ENCODE results near the gene FSHR.
A peak's percentile ranks its signal among the peaks of the same experiment; 100 is the strongest.

FSHR gene

DNA sequence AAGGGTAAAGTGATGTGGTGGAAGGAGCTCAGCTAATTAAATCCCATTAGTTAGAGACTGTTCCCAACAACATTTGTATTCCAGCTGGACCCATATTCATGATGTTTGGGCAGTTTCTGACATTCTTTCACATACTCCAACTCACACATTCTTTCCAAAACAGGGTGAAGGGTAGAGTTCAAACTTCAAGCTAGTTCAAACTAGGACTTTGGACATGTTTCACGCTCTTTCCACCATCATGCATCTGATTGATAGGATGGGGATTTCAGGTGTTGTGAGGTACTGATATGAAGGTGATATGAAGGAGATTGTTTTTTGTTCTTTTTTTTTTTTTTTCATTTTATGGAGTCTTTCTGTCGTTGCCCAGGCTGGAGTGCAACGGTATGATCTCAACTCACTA, 201.7 kb downstream of the FSHR start:
- Histone ChIP-seq H3K27ac (ENCODE audit: insufficient read depth in 1 of 2, low read depth in 1 of 2, low read length in 2 of 2, poor library complexity in 1 of 2, severe bottlenecking in 2 of 2) (no peak overlapping the region), H3K36me3 (ENCODE audit: control insufficient read depth in 4 of 4, insufficient read depth in 4 of 4, low read length in 3 of 4) (no peaks in the 10 kb centered on the region), H3K4me3 (ENCODE audit: control insufficient read depth in 1 of 7, extremely low read depth in 1 of 7, insufficient read depth in 4 of 7, low read depth in 2 of 7, low read length in 6 of 7) (no peak overlapping the region), H3K4me1 (ENCODE audit: control extremely low read depth in 1 of 4, control insufficient read depth in 4 of 4, insufficient read depth in 4 of 4, low read length in 3 of 4) (peaks cover 0 to 2% (median 0%) of the 10 kb centered on the region in 4 experiments), H3K9me3 (ENCODE audit: control extremely low read depth in 1 of 5, control insufficient read depth in 4 of 5, insufficient read depth in 2 of 5, low read depth in 1 of 5, low read length in 4 of 5) (no peaks in the 10 kb centered on the region), H3K27me3 (replicated peaks in 2 of 5; ENCODE audit: control insufficient read depth in 4 of 5, insufficient read depth in 5 of 5, low read length in 4 of 5) (no peaks in the 10 kb centered on the region)
- no peak for DNase-seq
- CTCF ChIA-PET: no interaction called here
- no CpG with 5 or more reads among the region's 3 CpGs for WGBS (ENCODE audit: insufficient coverage)
- POLR2A ChIA-PET: interaction anchor here (0.6 kb wide), 1 partner anchor 1449 kb away, joined by 3 read pairs; no protein-coding TSS in a partner anchor

DNA sequence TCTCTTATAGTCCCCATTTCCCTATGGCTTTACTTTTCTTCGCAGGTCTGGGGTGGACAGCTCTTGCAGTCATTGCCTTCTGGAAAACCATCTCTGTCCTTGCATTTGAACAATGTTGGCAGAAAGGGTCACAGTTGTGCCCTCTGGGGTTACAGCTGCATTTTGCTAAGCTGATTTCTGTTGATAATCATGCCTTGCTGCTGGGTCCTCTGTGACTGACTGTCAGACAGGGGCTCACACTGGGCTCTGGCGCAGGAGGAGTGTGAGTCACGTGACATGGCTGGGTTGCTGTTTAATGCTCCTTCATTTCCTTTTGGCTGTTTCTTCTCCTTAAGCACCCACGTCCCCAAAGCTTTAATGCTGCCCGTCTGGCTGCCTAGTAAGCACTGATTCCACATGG, 202.2 kb downstream of the FSHR start:
- Histone ChIP-seq H3K27me3 (replicated peaks in 2 of 5; ENCODE audit: control insufficient read depth in 4 of 5, insufficient read depth in 5 of 5, low read length in 4 of 5) (no peaks in the 10 kb centered on the region), H3K4me1 (ENCODE audit: control extremely low read depth in 1 of 4, control insufficient read depth in 4 of 4, insufficient read depth in 4 of 4, low read length in 3 of 4) (peaks cover 0 to 2% (median 0%) of the 10 kb centered on the region in 4 experiments), H3K9me3 (ENCODE audit: control extremely low read depth in 1 of 5, control insufficient read depth in 4 of 5, insufficient read depth in 2 of 5, low read depth in 1 of 5, low read length in 4 of 5) (no peaks in the 10 kb centered on the region), H3K27ac (ENCODE audit: insufficient read depth in 1 of 2, low read depth in 1 of 2, low read length in 2 of 2, poor library complexity in 1 of 2, severe bottlenecking in 2 of 2) (no peak overlapping the region), H3K4me3 (ENCODE audit: control insufficient read depth in 1 of 7, extremely low read depth in 1 of 7, insufficient read depth in 4 of 7, low read depth in 2 of 7, low read length in 6 of 7) (no peak overlapping the region), H3K36me3 (ENCODE audit: control insufficient read depth in 4 of 4, insufficient read depth in 4 of 4, low read length in 3 of 4) (no peaks in the 10 kb centered on the region)
- POLR2A ChIA-PET: interaction anchor here (0.6 kb wide), 1 partner anchor 1449 kb away, joined by 3 read pairs; no protein-coding TSS in a partner anchor
- WGBS (ENCODE audit: insufficient coverage): 49% methylated on average over 4 of the region's 5 CpGs
- DNase-seq: peak in 1 of 3 donors; percentile 2
- CTCF ChIA-PET: no interaction called here

DNA sequence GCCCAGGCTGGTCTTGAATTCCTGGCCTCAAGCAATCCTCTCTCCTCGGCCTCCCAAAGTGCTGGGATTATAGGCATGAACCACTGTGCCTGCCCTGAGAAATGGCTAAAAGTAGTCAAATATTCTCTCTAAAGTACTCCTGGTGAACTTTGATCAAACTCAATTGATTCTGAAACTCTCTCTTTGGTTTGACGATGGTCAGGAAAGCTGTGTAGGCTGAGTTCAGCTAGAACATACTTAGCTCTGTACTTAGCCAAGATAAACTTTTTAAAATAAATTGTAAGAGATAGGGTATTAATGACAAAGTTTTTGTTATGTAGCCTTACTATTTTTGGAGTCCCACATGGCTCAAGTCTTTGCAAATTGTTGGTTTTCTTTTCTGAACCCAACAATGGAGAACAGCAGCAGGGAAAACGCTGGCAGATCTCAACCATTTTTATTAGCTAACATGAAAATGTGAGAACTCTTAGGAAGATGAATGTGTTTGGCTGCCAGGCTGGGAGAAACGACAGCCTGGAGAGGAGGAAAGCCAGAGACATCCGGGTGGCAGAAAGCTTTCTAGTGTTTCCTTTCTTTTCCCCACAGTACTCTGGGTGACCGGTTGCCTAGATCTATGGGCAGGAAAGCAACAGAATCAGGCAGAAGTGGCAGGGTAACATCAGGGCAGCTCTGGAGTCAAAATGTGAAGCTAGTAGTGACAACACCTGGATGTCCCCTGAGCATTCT, 205.8 kb downstream of the FSHR start:
- H3K36me3 ChIP-seq (ENCODE audit: control insufficient read depth in 4 of 4, insufficient read depth in 4 of 4, low read length in 3 of 4): no peaks in the 10 kb centered on the region
- 50% methylated on average over 4 of the region's 6 CpGs for WGBS (ENCODE audit: insufficient coverage)
- H3K27ac ChIP-seq (ENCODE audit: insufficient read depth in 1 of 2, low read depth in 1 of 2, low read length in 2 of 2, poor library complexity in 1 of 2, severe bottlenecking in 2 of 2): no peak overlapping the region
- ChIA-PET POLR2A (no interaction called here), CTCF (interaction anchor here (0.7 to 1.3 kb wide), 3 partner anchors 542 to 1544 kb away, joined by 3 read pairs; no protein-coding TSS in a partner anchor)
- H3K4me1 ChIP-seq (ENCODE audit: control extremely low read depth in 1 of 4, control insufficient read depth in 4 of 4, insufficient read depth in 4 of 4, low read length in 3 of 4): peaks cover 0 to 2% (median 0%) of the 10 kb centered on the region in 4 experiments
- no peak overlapping the region for H3K4me3 ChIP-seq (ENCODE audit: control insufficient read depth in 1 of 7, extremely low read depth in 1 of 7, insufficient read depth in 4 of 7, low read depth in 2 of 7, low read length in 6 of 7)
- no peaks in the 10 kb centered on the region for H3K27me3 ChIP-seq (replicated peaks in 2 of 5; ENCODE audit: control insufficient read depth in 4 of 5, insufficient read depth in 5 of 5, low read length in 4 of 5)
- DNase-seq: no peak
- H3K9me3 ChIP-seq (ENCODE audit: control extremely low read depth in 1 of 5, control insufficient read depth in 4 of 5, insufficient read depth in 2 of 5, low read depth in 1 of 5, low read length in 4 of 5): no peaks in the 10 kb centered on the region

DNA sequence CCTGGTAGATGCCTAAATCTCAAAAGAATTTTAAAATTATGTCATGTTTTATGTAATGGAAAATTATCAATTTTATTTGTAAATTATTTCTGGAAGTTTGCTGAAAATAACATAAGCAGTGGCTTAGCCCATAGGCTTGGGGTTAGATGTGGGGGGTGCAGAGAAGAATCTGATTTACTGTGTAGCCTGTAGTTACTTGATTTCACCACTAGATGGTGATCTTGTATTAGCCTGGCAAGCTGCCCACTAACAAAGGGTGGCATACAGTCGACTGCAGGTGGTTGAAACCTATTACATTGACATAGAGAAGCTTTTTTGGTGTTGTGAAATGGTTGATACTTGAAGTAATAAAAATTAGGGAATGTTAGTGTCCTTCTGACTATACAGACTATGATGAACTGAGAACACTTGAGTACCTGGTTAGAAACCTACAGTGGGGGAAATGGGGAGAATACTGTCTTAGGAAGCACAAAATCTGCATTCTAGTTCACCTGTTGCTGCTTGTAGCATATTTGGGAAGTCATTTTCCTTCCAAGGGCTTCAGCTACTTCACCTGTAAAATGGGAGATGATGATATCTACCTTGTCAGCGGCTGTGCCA, 207.8 kb downstream of the FSHR start:
- H3K9me3 ChIP-seq (ENCODE audit: control extremely low read depth in 1 of 5, control insufficient read depth in 4 of 5, insufficient read depth in 2 of 5, low read depth in 1 of 5, low read length in 4 of 5): no peaks in the 10 kb centered on the region
- H3K4me3 ChIP-seq (ENCODE audit: control insufficient read depth in 1 of 7, extremely low read depth in 1 of 7, insufficient read depth in 4 of 7, low read depth in 2 of 7, low read length in 6 of 7): no peak overlapping the region
- no peaks in the 10 kb centered on the region for H3K27me3 ChIP-seq (replicated peaks in 2 of 5; ENCODE audit: control insufficient read depth in 4 of 5, insufficient read depth in 5 of 5, low read length in 4 of 5)
- POLR2A ChIA-PET: no interaction called here
- no peaks in the 10 kb centered on the region for H3K36me3 ChIP-seq (ENCODE audit: control insufficient read depth in 4 of 4, insufficient read depth in 4 of 4, low read length in 3 of 4)
- H3K27ac ChIP-seq (ENCODE audit: insufficient read depth in 1 of 2, low read depth in 1 of 2, low read length in 2 of 2, poor library complexity in 1 of 2, severe bottlenecking in 2 of 2): no peak overlapping the region
- DNase-seq: peak; percentile 51 to 73 (median 73)
- no peaks in the 10 kb centered on the region for H3K4me1 ChIP-seq (ENCODE audit: control extremely low read depth in 1 of 4, control insufficient read depth in 4 of 4, insufficient read depth in 4 of 4, low read length in 3 of 4)
- WGBS (ENCODE audit: insufficient coverage): 83% methylated on average over 1 of the region's 2 CpGs
- CTCF ChIA-PET: interaction anchor here (1.0 to 4.0 kb wide), 7 partner anchors 10 to 1538 kb away, joined by 3 to 19 read pairs (median 4); no protein-coding TSS in a partner anchor

DNA sequence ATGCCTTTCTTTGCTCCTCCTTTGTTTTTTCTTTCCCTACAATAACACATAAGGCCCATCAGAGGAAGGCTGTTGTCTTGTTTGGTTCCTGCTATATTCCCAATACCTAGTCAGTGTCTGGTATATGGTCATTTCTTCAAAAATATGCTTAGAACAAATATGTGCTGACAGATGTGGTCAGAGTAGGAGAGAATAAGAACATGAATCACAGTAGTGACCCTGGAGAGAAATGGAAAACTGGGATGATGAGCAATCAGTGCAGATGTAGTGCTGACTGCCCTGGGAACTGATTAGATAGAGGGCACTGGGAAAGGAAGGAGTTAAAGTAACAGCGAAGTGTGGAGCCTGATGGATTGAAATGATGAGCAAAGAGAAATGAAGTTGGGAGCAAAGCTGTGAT, 209.4 kb downstream of the FSHR start:
- Histone ChIP-seq H3K27me3 (replicated peaks in 2 of 5; ENCODE audit: control insufficient read depth in 4 of 5, insufficient read depth in 5 of 5, low read length in 4 of 5) (no peaks in the 10 kb centered on the region), H3K4me1 (ENCODE audit: control extremely low read depth in 1 of 4, control insufficient read depth in 4 of 4, insufficient read depth in 4 of 4, low read length in 3 of 4) (no peaks in the 10 kb centered on the region), H3K27ac (ENCODE audit: insufficient read depth in 1 of 2, low read depth in 1 of 2, low read length in 2 of 2, poor library complexity in 1 of 2, severe bottlenecking in 2 of 2) (no peak overlapping the region), H3K36me3 (ENCODE audit: control insufficient read depth in 4 of 4, insufficient read depth in 4 of 4, low read length in 3 of 4) (no peaks in the 10 kb centered on the region), H3K9me3 (ENCODE audit: control extremely low read depth in 1 of 5, control insufficient read depth in 4 of 5, insufficient read depth in 2 of 5, low read depth in 1 of 5, low read length in 4 of 5) (no peaks in the 10 kb centered on the region), H3K4me3 (ENCODE audit: control insufficient read depth in 1 of 7, extremely low read depth in 1 of 7, insufficient read depth in 4 of 7, low read depth in 2 of 7, low read length in 6 of 7) (no peak overlapping the region)
- POLR2A ChIA-PET: no interaction called here
- CTCF ChIA-PET: interaction anchor here (4.0 kb wide), 1 partner anchor 1458 kb away, joined by 19 read pairs; no protein-coding TSS in a partner anchor
- no peak for DNase-seq
- WGBS (ENCODE audit: insufficient coverage): 100% methylated on average over 1 of the region's 1 CpG

DNA sequence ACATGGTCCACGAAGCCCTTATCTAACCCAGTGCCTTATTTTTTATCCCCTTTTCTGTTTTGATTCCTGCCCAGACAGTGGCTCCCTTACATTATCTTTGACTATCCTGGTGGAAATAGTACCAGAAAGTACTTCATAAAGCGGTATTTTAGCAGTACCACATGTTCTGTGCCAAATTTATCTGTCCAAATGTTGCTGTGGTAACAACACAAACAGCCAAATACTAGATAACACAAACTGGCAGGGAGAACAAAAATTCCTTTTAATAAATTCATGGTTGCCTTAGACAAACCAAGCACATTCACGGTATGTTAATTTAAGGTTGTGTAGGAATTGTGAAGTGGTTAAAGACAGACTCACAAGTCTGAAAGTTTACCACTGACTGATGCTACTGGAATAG, 210.9 kb downstream of the FSHR start:
- ChIA-PET POLR2A (no interaction called here), CTCF (interaction anchor here (4.0 kb wide), 1 partner anchor 1459 kb away, joined by 19 read pairs; no protein-coding TSS in a partner anchor)
- H3K36me3 ChIP-seq (ENCODE audit: control insufficient read depth in 4 of 4, insufficient read depth in 4 of 4, low read length in 3 of 4): no peaks in the 10 kb centered on the region
- no peak for DNase-seq
- no peaks in the 10 kb centered on the region for H3K27me3 ChIP-seq (replicated peaks in 2 of 5; ENCODE audit: control insufficient read depth in 4 of 5, insufficient read depth in 5 of 5, low read length in 4 of 5)
- H3K9me3 ChIP-seq (ENCODE audit: control extremely low read depth in 1 of 5, control insufficient read depth in 4 of 5, insufficient read depth in 2 of 5, low read depth in 1 of 5, low read length in 4 of 5): no peaks in the 10 kb centered on the region
- WGBS (ENCODE audit: insufficient coverage): 75% methylated on average over 2 of the region's 3 CpGs
- no peaks in the 10 kb centered on the region for H3K4me1 ChIP-seq (ENCODE audit: control extremely low read depth in 1 of 4, control insufficient read depth in 4 of 4, insufficient read depth in 4 of 4, low read length in 3 of 4)
- no peak overlapping the region for H3K4me3 ChIP-seq (ENCODE audit: control insufficient read depth in 1 of 7, extremely low read depth in 1 of 7, insufficient read depth in 4 of 7, low read depth in 2 of 7, low read length in 6 of 7)
- H3K27ac ChIP-seq (ENCODE audit: insufficient read depth in 1 of 2, low read depth in 1 of 2, low read length in 2 of 2, poor library complexity in 1 of 2, severe bottlenecking in 2 of 2): no peak overlapping the region

DNA sequence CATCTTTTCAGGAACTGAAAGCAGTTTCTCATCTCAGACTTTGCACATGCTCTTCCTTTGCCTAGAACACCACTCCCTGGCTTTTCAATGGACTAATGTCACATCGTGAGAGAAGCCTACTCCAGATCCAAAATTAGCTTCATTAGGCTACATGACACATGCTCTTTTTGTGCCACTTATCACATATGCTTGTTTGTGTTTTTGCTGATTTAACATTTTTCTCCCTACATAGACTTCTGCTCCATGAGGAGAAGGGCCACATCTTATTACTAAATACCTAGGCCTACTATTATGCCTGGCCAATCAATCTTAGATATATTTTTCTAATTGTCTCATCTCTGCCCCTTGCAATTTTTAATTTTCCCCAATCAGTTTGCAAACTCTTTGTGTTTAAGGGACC, 212.4 kb downstream of the FSHR start:
- Histone ChIP-seq H3K4me3 (ENCODE audit: control insufficient read depth in 1 of 7, extremely low read depth in 1 of 7, insufficient read depth in 4 of 7, low read depth in 2 of 7, low read length in 6 of 7) (no peak overlapping the region), H3K9me3 (ENCODE audit: control extremely low read depth in 1 of 5, control insufficient read depth in 4 of 5, insufficient read depth in 2 of 5, low read depth in 1 of 5, low read length in 4 of 5) (no peaks in the 10 kb centered on the region), H3K27me3 (replicated peaks in 2 of 5; ENCODE audit: control insufficient read depth in 4 of 5, insufficient read depth in 5 of 5, low read length in 4 of 5) (no peaks in the 10 kb centered on the region), H3K36me3 (ENCODE audit: control insufficient read depth in 4 of 4, insufficient read depth in 4 of 4, low read length in 3 of 4) (no peaks in the 10 kb centered on the region), H3K27ac (ENCODE audit: insufficient read depth in 1 of 2, low read depth in 1 of 2, low read length in 2 of 2, poor library complexity in 1 of 2, severe bottlenecking in 2 of 2) (no peak overlapping the region), H3K4me1 (ENCODE audit: control extremely low read depth in 1 of 4, control insufficient read depth in 4 of 4, insufficient read depth in 4 of 4, low read length in 3 of 4) (no peaks in the 10 kb centered on the region)
- WGBS (ENCODE audit: insufficient coverage): 100% methylated on average over 1 of the region's 1 CpG
- CTCF ChIA-PET: interaction anchor here (0.8 kb wide), 1 partner anchor 1550 kb away, joined by 3 read pairs; no protein-coding TSS in a partner anchor
- POLR2A ChIA-PET: no interaction called here
- no peak for DNase-seq

Data from common myeloid progenitor, CD34-positive (primary cell).